Mesothelial cell of epicardium (in vitro differentiated cells): ENCODE data around the gene INO80E. TPM values are rescaled to one million over a fixed set of nuclear protein-coding genes. Genes with fewer than 3 reads are reported as not detected.

Experiments used
- DNase-seq, 2 experiments: peaks; one replicate each; pipeline ENCODE4 v3.0.0; 2021; ENCODE audit warnings: low spot score in 2 of 2; ENCODE audit not compliant: unreplicated experiment in 2 of 2
- H3K27ac Mint-ChIP-seq: 2 replicates; pipeline ENCODE4 v1.8.0; 2021; ENCODE audit warnings: mixed read lengths
- H3K27me3 Mint-ChIP-seq: 2 replicates; pipeline ENCODE4 v1.8.0; 2021; ENCODE audit warnings: low read depth, mixed read lengths
- H3K36me3 Mint-ChIP-seq: 2 replicates; pipeline ENCODE4 v1.8.0; 2021; ENCODE audit warnings: mixed read lengths
- H3K4me1 Mint-ChIP-seq: 2 replicates; pipeline ENCODE4 v1.8.0; 2021; ENCODE audit warnings: mixed read lengths
- H3K4me3 Mint-ChIP-seq: 2 replicates; pipeline ENCODE4 v1.8.0; 2021; ENCODE audit warnings: mild to moderate bottlenecking, moderate library complexity, mixed read lengths
- H3K9me3 Mint-ChIP-seq: 2 replicates; pipeline ENCODE4 v1.8.0; 2021; ENCODE audit warnings: mixed read lengths
- CTCF ChIP-seq: fragments of 200-600 bp; sonication (generic); IDR thresholded peaks from one replicate; pipeline ENCODE4 v1.5.0; 2021; ENCODE audit warnings: antibody characterized with exemption; ENCODE audit not compliant: unreplicated experiment
- total RNA-seq: library from RNA; stranded (reverse); gene quantifications from 3 replicates; pipeline ENCODE4 v1.2.1, GENCODE V29; 2021

INO80E gene
- total RNA-seq, 1 donor from 2014 or later, result 62.9 TPM

GRCh38 chr16:29985271-29985811 is 10.7 kb upstream of the INO80E start:
- DNase-seq, result no peak
- H3K4me3 Mint-ChIP-seq, result no peak overlapping the region
- TF ChIP-seq CTCF, result no peak
- H3K4me1 Mint-ChIP-seq, result no peaks in the 10 kb centered on the region
- no peaks in the 10 kb centered on the region for H3K27me3 Mint-ChIP-seq
- H3K9me3 Mint-ChIP-seq, result no peaks in the 10 kb centered on the region
- H3K27ac Mint-ChIP-seq, result no peak overlapping the region
- H3K36me3 Mint-ChIP-seq, result peaks cover 43% of the 10 kb centered on the region

- Mint-ChIP-seq H3K4me1 (no peaks in the 10 kb centered on the region), H3K4me3 (no peak overlapping the region), H3K27ac (no peak overlapping the region), H3K36me3 (peaks cover 44% of the 10 kb centered on the region), H3K27me3 (no peaks in the 10 kb centered on the region), H3K9me3 (no peaks in the 10 kb centered on the region)
- no peak for TF ChIP-seq CTCF
- DNase-seq, result no peak
Observed at GRCh38 chr16:29986231-29986630, 9.8 kb upstream of the INO80E start.

DNA sequence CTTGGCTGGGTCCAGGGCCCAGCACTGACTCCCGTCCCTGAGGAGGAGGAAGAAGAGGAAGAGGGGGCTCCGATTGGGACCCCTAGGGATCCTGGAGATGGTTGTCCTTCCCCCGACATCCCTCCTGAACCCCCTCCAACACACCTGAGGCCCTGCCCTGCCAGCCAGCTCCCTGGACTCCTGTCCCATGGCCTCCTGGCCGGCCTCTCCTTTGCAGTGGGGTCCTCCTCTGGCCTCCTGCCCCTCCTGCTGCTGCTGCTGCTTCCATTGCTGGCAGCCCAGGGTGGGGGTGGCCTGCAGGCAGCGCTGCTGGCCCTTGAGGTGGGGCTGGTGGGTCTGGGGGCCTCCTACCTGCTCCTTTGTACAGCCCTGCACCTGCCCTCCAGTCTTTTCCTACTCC is 9.1 kb upstream of the INO80E start:
- DNase-seq, result no peak
- Mint-ChIP-seq H3K27ac (no peak overlapping the region), H3K27me3 (no peaks in the 10 kb centered on the region), H3K36me3 (peaks cover 44% of the 10 kb centered on the region), H3K4me3 (no peak overlapping the region), H3K4me1 (no peaks in the 10 kb centered on the region), H3K9me3 (no peaks in the 10 kb centered on the region)
- no peak for TF ChIP-seq CTCF

DNA sequence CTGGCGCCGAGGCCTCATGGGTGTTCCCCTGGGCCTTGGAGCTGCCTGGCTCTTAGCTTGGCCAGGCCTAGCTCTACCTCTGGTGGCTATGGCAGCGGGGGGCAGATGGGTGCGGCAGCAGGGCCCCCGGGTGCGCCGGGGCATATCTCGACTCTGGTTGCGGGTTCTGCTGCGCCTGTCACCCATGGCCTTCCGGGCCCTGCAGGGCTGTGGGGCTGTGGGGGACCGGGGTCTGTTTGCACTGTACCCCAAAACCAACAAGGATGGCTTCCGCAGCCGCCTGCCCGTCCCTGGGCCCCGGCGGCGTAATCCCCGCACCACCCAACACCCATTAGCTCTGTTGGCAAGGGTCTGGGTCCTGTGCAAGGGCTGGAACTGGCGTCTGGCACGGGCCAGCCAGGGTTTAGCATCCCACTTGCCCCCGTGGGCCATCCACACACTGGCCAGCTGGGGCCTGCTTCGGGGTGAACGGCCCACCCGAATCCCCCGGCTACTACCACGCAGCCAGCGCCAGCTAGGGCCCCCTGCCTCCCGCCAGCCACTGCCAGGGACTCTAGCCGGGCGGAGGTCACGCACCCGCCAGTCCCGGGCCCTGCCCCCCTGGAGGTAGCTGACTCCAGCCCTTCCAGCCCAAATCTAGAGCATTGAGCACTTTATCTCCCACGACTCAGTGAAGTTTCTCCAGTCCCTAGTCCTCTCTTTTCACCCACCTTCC is 8.5 kb upstream of the INO80E start:
- H3K4me1 Mint-ChIP-seq, result no peaks in the 10 kb centered on the region
- DNase-seq, result no peak
- no peak overlapping the region for H3K4me3 Mint-ChIP-seq
- no peak for TF ChIP-seq CTCF
- H3K36me3 Mint-ChIP-seq, result peaks cover 39% of the 10 kb centered on the region
- H3K27ac Mint-ChIP-seq, result no peak overlapping the region
- H3K27me3 Mint-ChIP-seq, result no peaks in the 10 kb centered on the region
- H3K9me3 Mint-ChIP-seq, result no peaks in the 10 kb centered on the region

GRCh38 chr16:29988346-29989075 is 7.5 kb upstream of the INO80E start:
- H3K27ac Mint-ChIP-seq, result no peak overlapping the region
- peaks cover 33% of the 10 kb centered on the region for H3K36me3 Mint-ChIP-seq

More at GRCh38 chr16:29988346-29989075, 7.5 kb upstream of the INO80E start:
- Mint-ChIP-seq H3K4me3 (no peak overlapping the region), H3K9me3 (no peaks in the 10 kb centered on the region), H3K27me3 (no peaks in the 10 kb centered on the region), H3K4me1 (no peaks in the 10 kb centered on the region)
- DNase-seq, result no peak
- TF ChIP-seq CTCF, result no peak
